Activated T-cell treated with anti-CD3 and anti-CD28 coated beads, Interleukin-2, amount 50 U/mL, for 48 hours (primary cell): ENCODE measurements around the gene UBAC1.

Experiments used
- DNase-seq, 2 experiments: peaks; one replicate each; pipeline ENCODE4 v3.0.0-alpha.2; 2020

The UBAC1 gene

DNA sequence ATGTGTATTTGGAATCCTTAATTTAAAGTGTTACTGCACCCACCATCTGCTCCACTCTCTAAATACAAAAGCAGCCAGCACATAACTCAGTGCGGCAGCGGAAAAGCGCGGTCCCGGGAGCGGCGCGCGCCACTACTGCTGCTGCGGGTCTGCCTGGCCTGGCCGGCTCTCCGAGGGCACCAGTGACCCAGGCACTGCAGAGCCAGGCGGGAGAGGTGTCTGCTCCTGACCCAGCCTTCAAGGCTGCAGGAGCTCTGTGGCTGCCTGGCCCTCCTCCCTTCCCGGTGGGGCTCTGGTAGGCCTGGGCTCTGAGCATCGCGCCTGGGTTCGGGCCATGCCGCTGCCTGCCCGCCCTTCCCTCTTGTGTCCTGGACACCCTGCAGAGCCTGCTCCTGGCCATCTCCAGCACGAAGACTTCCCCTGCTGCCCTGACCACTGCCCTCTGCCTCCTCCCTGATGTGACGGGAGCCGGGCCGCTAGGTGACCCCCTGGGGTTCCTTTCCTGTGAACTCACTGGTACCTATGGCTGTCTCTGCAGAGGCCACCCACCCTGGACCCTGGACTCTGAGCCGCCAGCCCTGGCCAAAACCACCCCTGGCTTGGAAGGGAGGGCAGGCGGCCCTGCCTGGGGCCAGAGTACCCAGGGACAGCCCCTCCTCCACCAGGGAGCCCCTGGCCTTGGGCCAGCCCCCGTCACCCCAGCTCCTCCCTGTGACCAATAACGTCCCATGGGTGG is 32.8 kb upstream of the UBAC1 start:
- no peak for DNase-seq

DNA sequence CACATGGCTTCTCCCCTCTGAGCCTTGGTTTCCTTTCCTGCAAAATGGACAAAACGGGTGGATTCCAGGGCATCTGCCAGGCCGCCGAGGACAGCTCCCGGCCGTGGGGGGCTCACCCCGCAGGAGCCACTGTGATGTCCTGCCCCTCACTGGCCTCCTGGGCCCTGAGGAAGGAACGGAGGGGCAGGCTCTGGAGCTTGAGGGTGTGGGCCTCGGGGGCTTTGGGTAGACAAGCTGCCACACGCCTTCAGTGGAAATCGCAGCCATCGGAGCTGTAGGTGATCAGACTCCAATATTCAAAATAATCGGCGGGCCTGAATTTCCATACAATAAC is 32.2 kb upstream of the UBAC1 start:
- no peak for DNase-seq

DNA sequence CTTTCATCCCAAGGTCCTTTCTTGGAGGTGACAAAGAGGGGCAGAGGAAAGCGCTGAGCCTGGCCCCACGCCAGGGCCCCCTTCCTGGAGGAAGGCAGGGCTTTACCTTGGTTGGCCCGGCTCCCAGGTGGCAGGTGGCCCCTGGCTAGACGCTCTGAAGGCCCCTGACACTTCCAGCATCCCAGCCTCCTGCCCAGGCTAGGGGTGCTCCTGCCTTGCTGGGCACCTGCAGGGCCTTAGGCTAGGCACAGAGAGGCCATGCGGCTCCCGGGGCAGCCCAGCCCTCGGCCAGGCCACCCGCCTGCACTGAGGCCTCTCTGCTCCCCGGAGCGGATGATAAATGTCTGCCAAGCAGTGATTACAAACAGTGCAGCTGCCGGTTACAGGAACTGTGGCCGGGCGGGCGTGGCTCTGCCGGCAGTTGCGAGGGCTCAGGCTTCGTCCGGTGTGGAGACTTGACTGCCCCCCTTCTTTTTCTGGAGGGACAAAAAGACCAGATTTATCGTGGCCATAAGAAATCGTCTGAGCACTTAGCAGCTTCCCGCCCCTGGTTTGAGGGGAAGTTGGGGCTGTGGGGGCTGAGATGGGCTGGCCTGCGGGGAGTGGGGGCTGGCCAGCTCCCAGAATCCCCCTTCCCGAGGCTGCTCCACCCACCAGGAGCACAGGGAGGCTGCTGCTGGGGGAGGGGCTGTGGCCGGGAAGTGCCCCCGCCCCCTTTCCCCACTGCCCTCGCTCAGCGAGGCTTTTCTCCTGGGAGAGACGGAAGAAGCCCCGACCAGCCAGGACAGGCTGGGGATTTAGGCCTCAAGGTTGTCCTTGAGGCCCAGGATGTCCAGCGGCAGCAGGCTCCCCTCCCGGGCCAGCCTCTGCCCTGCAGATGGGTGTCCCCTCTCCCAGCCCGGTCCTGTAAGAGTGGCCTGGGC is 31.6 kb upstream of the UBAC1 start:
- peak; percentile 54 to 65 for DNase-seq

DNA sequence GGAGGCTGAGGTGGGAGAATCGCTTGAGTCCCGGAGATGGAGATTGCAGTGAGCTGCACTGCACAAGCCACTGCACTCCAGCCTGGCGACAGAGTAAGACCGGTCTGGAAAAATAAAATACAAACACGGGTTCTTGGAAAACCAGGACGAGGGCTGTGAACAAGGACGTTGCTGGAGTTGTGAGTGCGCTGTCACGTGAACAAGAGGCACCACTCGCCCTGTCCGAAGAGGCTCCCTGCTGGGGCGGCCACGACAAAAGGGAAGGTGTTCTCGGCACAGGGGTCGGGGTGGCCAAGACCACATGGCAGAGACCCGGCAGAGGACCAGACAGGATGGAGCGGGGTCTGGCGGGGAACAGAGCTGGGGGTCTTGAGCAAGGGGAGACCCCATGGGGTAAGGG is 30.6 kb upstream of the UBAC1 start:
- no peak for DNase-seq

DNA sequence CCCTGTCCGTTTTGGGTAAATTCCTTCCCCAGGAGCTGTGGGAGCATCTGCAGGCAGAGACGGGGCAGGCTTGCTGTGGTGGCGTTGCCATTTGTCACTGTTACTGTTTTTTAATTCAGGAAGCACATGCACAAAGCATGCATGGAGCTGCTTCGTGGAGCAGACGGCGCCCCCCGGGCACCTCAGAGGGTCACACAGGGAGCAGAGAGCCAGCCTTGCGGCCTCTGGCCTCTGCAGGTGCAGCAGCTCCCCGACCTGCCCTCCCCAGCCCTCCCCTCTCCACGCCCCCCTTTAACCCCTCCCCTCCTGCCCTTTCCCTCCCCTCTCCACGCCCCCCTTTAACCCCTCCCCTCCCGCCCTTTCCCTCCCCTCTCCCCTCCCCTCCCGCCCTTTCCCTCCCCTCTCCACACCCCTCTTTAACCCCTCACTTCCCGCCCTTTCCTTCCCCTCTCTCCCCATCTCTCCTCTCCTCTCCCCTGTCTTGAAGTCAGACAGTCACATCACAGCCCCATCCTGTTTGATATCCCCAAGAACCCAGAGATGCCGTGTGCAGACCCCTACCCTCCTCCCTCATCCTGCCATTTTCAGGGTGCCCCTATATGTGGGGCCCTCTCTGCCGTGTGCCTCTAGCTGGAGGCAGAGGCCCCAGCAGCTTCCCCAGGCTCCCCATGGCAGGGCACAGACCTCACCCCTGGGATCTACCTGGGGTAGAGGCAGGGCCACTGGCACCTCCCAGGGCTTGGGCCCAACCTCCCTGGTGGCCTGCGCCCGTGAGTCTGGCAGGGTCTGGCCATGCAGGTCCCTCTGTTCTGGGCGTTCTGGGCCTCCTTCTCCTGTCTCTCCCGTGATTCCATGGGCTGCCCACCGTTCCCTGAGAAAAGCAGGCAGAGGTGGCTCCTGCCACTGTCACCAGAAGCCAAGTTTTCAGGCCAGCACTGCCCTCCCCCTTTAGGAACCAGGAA is 29.6 kb upstream of the UBAC1 start:
- peak; percentile 48 to 62 for DNase-seq

DNA sequence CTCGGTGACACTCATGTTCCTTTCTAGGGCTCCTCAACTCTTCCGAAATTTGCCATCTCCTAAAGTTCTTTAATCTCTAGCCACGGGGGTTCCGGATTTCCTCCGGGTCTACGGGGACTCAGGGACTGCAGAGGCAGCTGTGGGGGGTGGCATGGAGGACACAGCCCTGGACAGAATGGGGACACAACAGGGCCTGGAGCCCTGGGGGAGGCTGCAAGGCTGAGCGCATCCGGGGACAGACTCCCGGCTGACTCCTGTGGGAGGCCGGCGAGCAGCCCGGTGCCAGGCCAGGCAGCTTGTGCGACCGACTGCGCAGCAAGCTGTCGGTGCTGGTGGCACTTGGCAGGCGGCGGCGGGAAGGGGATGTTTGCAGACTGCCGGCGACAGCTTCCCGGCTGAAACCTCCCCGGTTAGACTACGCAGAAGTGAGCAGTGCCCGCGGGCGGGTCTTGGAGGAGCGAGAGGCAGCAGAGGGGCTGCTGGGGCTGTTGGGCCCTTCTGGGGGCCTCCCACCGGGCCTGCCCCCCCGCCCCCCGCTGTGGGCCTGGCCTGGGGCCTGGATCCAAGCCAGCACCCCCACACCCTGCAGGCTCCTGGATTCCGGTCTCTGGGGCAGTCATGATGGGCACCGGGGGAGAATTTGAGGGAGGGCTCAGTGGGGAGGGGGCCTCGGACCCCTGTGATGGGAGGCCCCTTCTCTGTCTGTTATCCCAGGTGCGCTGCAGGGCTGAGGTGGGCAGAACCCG is 28.7 kb upstream of the UBAC1 start:
- DNase-seq, result peak in 1 of 2 experiments; percentile 47

DNA sequence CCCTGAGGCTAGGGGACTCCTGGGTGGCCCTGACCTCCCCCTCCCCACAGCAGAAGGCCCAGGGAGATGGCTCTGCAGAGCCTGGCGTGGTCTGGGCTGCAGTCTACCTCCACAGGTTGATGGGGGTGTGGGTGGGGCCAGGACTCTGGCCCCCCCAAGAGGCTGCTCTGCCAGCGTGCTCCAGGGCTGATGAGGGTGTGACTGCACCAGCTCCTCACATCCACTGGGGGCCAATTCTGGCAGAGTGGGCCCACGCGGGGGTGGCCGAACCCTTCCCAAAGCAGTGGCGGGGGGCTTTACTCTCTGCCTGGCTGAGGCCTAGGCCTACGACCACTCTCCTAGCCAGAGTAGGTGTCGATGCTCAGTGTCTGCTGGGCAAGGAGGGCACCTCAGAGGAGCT is 28.0 kb upstream of the UBAC1 start:
- no peak for DNase-seq

DNA sequence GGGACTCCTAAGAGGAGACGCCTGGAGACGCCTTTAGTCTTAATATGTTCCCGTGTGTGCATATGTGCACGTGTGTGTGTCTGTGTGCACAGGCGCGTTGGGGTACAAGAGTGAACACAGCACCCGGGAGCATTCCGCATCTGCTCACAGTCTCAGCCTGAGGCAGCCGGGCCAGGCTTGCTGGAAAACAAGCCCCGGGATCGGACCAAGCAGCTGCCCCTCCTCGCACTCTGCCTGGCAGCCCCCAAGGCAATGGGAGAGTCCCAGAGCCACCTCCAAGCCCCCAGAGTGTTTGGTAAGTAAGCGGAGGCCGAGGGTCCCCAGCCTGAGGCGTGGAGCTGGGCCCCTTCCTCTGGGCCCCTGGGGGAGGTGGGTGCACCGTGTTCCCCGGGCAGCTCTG is 27.3 kb upstream of the UBAC1 start:
- no peak for DNase-seq

DNA sequence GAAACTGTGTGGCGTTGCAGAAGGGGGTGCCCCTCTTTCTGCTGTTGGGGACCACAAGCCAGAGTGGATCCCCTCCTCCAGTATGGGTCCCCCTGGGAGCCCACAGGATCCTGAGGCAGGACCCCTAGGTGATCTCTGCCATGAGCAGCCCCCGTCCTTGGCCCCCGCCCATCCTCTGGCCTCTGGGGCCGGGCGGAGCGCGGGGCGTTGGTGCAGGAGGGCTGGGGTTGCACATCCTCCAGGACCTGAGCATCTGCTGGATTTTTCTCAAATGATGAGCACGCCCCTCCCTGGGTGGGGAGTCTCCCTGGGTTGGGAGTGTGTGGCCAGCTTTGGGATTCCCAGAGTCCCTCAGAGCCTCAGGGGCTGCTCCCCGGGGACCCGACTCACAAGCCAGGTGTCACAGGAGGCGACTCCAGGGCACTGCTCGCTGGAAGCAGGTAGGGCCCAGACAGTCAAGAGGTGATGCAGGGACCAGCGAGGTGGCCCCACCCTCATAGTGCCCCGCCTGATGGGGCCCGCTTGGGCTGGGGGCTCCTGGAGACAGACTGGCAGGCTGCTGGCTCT is 26.7 kb upstream of the UBAC1 start:
- DNase-seq, result no peak

DNA sequence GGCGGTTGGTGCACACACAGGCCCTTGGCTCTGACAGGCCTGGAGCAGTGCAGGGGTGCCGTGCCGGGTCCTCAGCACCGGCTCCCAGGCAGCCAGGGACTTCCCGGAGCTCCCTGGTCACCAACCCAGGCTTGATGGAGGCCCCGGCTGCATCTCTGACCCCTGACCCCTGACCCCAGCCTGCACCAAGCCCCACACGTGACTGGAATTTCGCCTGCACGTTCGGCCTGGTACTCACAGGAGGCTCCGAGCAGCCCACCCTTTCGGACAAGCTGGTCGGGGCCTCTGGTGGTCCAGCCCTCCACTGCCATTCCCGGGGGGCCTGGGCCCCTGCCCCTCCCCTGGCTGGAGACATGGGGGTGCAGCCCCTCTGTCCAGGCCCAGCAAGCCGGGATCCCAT is 25.4 kb upstream of the UBAC1 start:
- DNase-seq, result no peak

DNA sequence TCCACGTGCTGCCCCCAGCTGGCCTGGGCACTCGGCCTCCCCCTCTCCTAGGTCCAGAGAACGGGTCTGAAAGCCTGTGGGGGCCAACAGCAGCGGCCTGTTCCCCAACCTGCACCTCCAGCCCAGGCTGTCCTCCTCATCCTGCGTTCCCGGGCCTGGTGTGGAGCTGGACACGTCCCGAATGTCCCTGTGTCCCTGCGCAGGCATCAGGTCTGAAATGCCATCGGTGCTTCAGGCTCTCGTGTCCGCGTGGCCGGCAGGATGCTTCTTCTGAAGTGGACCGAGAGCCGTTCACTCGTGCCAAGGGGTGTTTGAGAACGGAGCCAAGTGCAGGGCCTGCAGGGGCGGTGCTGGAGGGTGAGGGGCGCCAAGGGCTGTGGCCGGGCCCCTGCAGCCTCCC is 24.7 kb upstream of the UBAC1 start:
- DNase-seq, result no peak

DNA sequence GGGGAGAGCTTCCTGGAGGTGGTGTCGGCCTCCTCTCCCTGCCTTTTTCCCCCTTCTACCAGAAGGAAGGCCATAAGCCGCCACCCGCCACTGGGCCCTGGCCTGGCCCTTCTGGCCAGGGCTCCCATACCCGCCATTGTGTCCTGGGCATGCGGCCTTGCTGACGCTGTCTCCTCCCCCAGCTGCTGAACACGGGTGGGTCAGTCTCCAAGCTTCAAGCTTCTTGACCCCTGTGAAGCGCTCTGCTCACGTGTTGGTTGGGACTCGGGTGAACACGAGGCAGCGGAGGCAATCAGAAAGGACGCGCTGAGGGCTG is 24.2 kb upstream of the UBAC1 start:
- no peak for DNase-seq

DNA sequence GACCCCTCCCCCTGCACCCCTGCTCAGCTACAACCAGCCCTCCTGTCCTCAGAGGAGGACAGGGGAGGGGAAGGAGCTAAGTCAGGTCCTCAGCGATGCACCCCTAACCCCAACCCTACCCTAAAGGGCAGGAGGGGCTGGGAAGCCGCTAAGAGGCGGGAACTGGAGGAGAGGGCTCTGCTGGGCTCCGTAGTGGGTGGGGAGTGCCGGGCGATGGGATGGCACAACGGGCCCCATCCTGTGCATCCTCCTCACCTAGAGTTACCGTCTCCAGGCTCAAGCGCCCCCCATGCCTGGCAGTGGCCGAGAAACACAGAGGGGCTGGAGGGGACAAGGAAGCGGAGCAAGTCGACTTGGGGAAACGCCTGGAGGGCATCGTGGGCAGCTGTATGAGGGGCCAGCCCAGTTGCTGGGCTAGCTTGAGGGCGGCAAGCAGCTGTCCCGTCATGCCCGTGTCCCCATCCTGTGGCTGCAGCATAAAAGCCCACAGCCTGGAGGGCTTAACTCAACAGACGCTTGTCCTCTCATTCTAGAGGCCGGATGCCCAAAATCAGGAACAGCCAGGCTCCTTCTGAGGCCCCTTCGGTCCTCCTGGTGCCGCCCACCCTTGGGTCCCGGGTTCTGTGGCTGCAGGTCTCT is 23.0 kb upstream of the UBAC1 start:
- DNase-seq, result no peak

DNA sequence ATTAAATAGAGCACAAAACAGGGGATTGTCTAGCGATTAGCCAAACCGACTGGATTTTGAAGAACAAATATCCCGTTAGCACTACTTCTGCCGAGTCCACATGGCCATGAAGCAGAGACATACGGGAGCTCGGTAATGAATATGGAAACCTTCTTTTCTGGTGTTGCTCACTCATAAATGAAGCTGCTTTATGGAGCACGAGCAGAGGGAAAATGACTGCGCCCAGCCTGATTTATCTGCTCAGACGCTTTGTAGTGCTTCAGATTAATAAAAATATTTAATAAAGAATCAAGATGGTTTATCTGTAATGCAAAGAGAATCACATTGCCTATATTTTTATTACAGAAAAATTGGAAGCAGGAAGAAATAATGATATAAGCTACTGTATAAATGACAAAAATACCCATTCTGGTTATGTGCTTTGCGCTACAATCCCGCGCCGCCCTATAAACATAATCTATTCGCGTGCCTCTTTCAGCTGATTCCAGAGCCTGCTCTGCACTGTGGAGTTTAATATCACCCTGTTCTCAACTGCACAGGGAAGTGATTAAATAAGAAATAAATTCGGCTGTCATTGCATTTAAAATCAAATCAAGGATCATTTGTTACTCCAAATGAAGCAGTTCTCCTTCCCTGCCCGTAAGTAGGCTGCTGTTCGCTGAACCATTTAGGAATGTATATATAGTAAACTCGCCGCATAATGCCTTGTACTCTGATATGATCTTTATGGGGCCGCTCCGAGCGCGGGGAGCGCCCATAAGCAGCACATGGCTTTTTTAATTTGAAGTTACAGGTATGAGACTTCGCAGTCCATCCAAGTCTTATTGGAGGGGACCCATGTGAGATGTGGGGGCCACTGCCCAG is 22.3 kb upstream of the UBAC1 start:
- DNase-seq, result no peak

DNA sequence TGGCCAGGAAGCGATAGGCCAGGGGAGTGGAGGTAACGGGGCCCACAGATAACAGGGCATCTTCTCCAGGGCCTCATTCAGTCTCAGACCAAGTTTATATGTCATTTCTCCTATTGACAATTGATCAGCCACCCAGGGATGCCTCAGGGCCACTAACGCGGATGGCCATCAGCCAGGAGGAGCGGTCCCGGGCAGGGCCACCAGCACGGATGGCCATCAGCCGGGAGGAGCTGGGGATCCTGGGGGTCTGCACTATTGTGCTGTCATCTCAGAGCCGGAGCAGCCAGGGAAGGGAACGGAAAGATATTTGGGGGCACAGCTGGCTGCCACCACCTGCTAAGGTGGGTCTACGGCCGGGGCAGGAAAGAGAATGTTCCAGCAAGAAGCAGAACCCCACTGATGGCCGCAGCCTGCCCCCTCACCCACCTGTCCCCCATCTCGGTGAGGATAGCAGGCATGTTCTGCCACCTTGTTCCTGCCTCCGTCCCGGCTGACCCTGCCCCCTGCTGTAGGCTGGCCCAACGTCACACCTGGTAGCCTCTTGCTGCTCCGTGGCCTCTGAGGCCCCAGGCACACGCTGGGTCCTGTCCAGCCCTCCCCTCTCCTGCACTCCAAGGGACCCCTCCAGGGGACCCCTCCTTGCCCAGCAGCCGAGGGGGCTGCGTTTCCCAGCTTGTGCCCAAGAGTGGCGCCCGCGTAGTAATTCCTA is 21.5 kb upstream of the UBAC1 start:
- no peak for DNase-seq

DNA sequence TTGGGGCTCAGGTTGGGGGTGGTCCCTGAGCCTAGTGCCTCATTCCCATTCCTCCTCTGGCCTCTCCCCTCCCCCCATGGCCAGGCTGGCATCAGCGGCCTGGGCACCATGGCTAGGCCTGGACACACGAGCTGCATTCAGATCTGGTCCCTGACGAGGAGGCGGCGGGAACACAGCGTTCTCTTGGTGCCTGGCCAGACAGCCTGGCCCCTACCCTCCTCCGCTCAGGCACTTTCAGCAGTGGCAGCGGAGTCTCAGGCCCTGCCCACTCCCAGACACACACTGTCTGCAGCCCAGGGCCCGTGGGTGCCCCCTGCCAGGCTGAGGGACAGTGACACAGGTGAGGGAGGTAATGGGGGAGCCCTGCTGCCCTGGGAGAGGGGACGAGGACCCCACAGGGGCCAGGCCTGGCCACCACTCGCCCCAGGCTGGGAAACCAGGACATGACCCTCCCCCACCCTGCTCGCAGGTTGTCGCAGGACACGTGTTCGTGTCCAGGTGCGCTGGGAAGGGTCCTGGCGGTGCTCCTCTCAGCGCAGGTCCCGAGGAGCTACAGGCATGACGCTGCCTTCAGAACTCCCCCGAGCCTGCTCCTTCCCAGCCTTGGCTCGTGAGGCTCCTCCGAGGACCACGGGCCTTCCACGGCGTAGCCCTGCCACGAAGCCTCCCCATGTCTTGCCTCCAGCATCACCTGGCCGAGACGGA is 19.9 kb upstream of the UBAC1 start:
- no peak for DNase-seq

DNA sequence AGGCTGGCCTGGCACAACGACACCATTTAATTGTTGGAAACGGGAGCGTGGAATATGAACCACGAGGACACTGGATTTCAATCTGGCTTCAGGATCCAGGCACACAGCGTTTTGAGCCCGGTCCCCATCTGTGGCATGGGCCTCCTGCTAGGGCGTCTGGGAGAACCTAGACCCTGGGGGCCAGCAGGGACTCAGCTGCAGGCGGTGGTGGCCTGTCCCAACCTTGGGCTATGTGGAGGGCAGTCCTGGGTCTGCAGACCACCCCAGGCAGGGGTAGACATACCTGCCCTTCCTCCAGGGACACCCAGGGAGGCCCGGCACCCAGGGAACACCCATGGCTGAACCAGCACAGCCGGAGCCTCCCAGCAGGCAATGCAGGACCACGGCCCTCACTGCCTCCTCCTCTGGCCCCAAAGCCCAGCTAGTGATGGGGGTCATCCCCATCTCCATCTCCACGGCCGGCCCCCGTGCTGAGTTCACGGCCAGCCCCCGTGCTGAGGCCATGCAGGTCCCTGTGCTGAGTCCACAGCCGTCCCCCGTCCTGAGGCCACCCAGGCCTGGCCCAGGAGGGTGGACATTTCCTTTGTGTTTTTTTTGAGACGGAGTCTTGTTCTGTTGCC is 18.5 kb upstream of the UBAC1 start:
- DNase-seq, result no peak

DNA sequence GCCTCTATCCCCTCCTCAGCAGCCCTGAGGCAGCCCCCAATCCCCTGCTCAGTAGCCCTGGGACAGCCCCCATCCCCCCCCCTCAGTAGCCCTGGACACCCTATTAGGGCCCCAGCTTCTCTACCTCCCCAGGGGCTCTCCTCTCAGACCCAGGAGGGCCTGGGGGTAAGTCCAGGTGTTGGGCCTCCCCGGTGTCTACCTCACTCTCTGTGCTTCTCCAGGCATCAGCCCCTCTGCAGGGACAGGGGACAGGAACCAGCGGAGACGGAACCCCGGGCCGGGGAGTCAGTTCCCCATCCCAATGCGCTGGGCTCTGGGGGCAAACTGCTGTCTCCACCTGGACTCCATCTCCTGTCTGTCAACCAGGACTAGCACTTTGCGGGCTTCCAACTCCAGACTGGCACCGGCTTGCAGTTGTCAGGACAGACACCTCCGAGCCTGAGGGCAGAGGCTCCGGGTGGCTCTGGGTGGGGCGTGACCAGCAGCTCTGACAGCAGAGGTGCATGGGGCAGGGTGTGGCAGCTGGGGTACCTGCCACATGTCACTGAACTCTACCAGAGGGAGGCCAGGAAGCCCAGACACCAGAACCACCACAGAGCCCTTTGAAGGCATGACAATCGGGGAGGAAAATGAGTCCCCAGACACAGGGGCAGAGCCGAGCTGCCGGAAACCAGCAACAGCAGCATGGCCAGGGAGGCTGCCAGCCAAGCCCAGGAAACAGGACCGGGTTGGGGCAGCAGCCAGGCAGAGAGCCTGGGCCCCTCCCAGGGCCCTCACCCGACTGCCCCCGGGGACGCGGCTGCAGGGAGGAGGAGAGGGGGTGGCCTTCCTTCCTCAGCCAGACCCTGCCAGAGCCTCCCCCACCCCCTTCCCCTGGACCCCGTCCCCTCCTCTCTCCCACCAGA is 17.7 kb upstream of the UBAC1 start:
- peak; percentile 33 to 49 for DNase-seq
